ENCODE data around the gene TOX3. TPM values are rescaled to one million over a fixed set of nuclear protein-coding genes. Genes with fewer than 3 reads are reported as not detected.

TOX3 gene
- total RNA-seq, 1 experiment from 2014 or later, result 20.2 TPM

- H3K27ac ChIP-seq (ENCODE audit: insufficient read length, low read depth, low read length), result no peak overlapping the region
- H3K18ac ChIP-seq (ENCODE audit: insufficient read length, low read depth, low read length), result no peak overlapping the region
- Mint-ChIP-seq H3K9me3 (no peaks in the 10 kb centered on the region), H3K4me3 (no peak overlapping the region), H3K27me3 (ENCODE audit: low read depth) (no peaks in the 10 kb centered on the region), H3K27ac (peak overlapping the region; percentile 14 to 80 (median 46); a peak in 2 of 7 replicates), H3K36me3 (ENCODE audit: insufficient read depth in 1 of 3, low read depth in 3 of 3) (peaks cover 8 to 48% (median 29%) of the 10 kb centered on the region in 3 experiments), H3K4me1 (peaks cover 48 to 61% of the 10 kb centered on the region in 2 experiments)
- no peak for TF ChIP-seq CTCF (conservative IDR thresholded peaks at IDR 0.05)
- no peak for DNase-seq
- WGBS (ENCODE audit: extremely low coverage, insufficient read length, low lambda C conversion rate), result no CpG with 5 or more reads among the region's 3 CpGs
- H2BK5ac ChIP-seq (ENCODE audit: insufficient read length, low read length), result no peak overlapping the region
- no peak overlapping the region for H3K56ac ChIP-seq (ENCODE audit: insufficient read length, low read depth, low read length)
- H4K5ac ChIP-seq (ENCODE audit: insufficient read length, low read depth, low read length), result no peak overlapping the region
- no peaks in the 10 kb centered on the region for H4K20me1 ChIP-seq (ENCODE audit: control insufficient read depth, insufficient read depth, insufficient read length)
- H3K4me1 ChIP-seq (ENCODE audit: insufficient read depth, low read length), result peaks cover 3% of the 10 kb centered on the region; the same call in 1 of the 2 replicates
- no peaks in the 10 kb centered on the region for H3K79me2 ChIP-seq (ENCODE audit: insufficient read depth, low read length)
- no peak overlapping the region for H3K4me2 ChIP-seq (ENCODE audit: insufficient read depth, insufficient read length, low read length)
- no peak overlapping the region for H4K8ac ChIP-seq (replicated peaks; ENCODE audit: insufficient read length, low read depth, low read length)
- H3K23ac ChIP-seq (ENCODE audit: insufficient read length, low read depth, low read length), result no peak overlapping the region
- H2BK20ac ChIP-seq (ENCODE audit: low read depth, low read length, poor library complexity, severe bottlenecking), result no peak overlapping the region
- H3K14ac ChIP-seq (ENCODE audit: insufficient read depth, low read length), result no peak overlapping the region
- H3K23me2 ChIP-seq (ENCODE audit: insufficient read length, low read depth, low read length, poor library complexity, severe bottlenecking), result no peaks in the 10 kb centered on the region
- H2AFZ ChIP-seq (ENCODE audit: low read length), result no peak overlapping the region
- H2AK5ac ChIP-seq (ENCODE audit: insufficient read length, low read length), result no peak overlapping the region
- no peak overlapping the region for H2BK120ac ChIP-seq (ENCODE audit: low read depth, low read length, poor library complexity, severe bottlenecking)
- H4K91ac ChIP-seq (ENCODE audit: insufficient read length, low read depth, low read length), result no peak overlapping the region
- H3K4ac ChIP-seq (ENCODE audit: low read depth, low read length), result no peak overlapping the region
- no peak overlapping the region for H2BK15ac ChIP-seq (ENCODE audit: low read depth, low read length)
- H3T11ph ChIP-seq (ENCODE audit: low read length), result no peak overlapping the region
- no peaks in the 10 kb centered on the region for H3K9me3 ChIP-seq (ENCODE audit: control insufficient read depth, low read depth, low read length)
- H2BK12ac ChIP-seq (ENCODE audit: insufficient read length, low read depth, low read length), result no peak overlapping the region
- H3K79me1 ChIP-seq (ENCODE audit: insufficient read depth, low read depth, low read length, poor library complexity, severe bottlenecking), result no peaks in the 10 kb centered on the region
- H3K27me3 ChIP-seq (ENCODE audit: insufficient read depth, low read length), result no peaks in the 10 kb centered on the region
- no peak overlapping the region for H3K9ac ChIP-seq (ENCODE audit: extremely low read depth, insufficient read length, low read length)
Measured at GRCh38 chr16:52455549-52456277, 91.2 kb downstream of the TOX3 start.

Measured in H9 (cell line).